ENCODE data around the gene OTX1.
"Not testable (repeated sequence)": the region's sequence is repeated elsewhere in the genome, so short reads cannot be mapped to it uniquely, and the experiment has no call there.

OTX1 gene

DNA sequence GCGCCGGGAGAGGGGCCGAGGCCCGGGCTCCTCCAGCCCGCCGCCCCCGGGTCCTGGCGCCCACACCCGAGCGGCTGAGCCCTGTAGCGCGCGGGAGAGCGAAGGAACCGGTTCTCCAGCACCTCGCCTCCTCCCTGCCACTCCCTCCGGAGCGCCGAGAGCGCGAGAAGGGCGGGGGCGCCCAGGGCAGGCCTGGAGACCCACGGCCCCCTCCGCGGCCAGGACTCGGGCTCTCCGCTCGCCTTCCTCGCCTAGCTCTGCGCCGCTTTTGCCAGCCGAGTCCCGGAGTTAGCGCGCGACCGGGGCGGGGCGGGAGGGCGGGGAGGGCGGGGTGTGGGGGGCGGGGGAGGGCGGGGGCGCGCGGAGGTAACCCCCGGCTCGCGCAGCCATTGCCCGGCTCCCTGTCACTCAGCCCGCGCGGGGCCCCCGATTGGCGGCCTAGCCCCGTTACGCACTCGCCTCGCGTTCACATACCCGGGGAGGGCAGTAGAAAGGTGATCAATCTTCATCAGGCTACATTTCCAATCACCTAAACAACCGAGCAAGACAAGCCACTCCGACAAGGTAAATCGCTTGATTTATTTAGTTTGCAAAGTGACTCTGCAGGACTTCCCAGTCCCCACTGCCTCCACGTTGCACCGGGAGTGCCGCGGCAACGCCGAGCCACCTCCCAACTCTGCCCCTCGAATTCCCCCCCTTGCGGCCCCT, at the start of gene OTX1:
OTX1 (plus strand) TSS at position 497 of the 708 bp plus-strand sequence. CDS start 2,161 bp downstream, outside the sequence.
- DNase-seq, result peak; percentile 61

DNA sequence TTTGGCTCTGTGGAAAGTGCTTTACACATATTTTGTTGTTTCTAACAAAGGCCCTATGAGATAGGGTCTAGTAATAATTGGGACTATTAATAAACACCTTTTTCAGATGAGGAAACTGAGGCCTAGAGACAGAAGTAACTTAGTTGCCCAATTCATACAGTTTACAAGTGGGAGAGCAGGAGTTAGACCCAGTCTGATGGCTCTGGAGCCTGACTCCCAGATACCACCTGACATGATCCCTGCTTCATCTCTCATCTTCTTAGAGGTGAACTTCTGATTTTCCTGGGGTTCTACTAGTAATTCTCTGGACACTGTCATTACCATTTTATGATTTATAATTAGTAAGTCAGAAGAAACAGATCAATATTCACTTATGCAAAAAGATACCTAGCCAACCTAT, 49.1 kb upstream of the OTX1 start:
- DNase-seq, result no peak

- DNase-seq, result no peak
Observed at GRCh38 chr2:63003351-63003750, 47.3 kb upstream of the OTX1 start.

DNA sequence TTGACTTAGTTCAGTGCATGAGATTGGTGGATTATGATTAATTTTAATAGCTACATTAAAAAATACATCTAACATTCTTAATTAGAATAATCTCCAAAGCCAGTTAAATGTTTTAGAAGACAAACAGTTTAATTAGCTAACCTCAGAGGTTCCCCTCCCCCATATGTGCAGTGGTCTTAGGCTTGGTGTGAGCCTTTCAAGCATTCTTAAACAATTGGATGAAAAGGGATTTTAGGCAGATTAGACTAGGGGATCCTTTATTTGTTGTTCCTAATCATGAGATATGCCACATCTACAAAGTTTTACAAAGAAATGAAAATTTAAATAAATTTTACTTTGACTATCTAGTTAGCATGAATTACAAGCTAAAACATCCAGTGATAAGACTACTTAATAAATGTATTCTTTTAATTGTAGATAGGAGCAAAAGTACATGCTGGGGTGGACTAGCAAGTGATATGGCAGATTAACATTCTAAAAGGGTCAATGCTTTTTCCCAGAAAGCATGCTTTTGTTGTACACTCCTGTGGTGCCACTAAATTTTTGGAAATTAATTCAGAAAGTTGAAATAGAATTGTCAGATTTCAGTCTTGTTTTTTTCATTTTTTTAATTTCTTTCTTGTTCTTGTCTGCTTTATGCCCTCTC, 42.7 kb upstream of the OTX1 start:
- DNase-seq, result no peak

DNA sequence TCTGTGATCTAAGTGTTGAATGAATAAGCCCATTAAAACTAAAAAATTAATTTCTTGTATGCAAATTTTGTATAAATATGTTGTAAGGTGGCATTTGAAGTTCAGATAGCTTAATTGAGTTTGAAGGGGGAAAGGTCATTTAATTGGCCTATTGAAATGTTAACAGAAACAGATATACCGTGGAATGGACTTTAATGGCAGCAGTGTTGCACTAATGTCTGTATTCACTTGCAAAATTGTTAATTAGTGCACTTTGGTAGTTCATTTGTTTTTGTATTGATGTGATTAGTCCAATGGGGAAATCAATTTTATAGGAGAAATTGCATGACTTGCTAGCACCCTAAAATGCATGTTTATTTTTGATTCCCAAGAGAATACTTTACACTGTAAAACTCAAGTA, 41.8 kb upstream of the OTX1 start:
- no peak for DNase-seq

DNA sequence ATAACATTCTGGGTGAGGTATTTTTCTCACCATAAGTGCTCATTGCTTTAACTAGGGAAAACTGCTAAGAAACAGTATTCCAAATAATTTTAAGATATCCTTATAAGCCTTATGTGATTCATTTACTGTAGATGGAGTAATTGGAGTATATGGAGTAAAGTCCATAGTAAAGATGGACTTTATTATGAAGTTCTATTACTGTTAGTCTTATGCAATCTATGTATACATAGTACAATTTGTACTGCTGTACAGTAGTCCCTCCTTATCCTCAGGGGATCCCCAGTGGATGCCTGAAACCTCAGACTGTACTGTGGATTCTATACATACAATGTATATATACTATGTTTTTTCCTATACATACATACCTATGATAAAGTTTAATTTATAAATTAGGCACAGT, 41.1 kb upstream of the OTX1 start:
- no peak for DNase-seq

GRCh38 chr2:63012541-63012940, 38.1 kb upstream of the OTX1 start:
- DNase-seq, result no peak

DNA sequence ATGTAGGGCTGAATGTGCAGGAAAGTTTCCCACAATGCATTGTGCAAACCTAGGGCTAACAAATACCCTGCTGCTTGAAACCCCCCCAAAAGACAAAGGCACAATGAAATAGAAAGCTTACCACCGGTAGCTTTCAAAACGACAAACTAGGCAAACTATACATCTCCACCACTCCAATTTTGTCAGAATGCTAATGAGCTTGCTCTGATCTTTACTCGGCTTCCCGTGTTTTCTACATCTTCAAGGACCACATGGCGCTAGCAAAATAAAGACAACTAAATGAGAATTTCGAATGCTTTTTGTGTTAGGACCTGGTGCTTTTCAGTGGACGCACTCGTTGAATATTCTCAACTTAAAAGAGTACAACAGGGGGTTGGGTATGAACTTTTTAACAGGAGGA, 37.2 kb upstream of the OTX1 start:
- no peak for DNase-seq

DNA sequence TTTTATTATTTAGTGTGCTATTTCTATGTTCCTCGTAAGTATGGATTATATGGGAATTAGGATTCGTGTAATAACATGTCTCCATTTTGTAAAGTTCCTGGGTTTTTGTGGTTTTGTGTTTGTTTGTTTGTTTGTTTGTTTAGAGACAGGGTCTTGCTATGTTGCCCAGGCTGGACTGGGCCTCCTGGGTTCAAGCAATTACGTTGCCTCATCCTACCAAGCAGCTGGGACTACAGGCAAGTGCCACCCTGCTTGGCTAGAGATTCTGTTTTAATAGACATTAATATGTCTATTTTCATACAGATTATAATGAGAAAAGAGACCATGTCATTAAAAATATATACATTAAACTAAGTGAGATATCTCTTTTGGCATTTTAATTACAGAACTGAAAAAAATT, 35.2 kb upstream of the OTX1 start:
- no peak for DNase-seq

DNA sequence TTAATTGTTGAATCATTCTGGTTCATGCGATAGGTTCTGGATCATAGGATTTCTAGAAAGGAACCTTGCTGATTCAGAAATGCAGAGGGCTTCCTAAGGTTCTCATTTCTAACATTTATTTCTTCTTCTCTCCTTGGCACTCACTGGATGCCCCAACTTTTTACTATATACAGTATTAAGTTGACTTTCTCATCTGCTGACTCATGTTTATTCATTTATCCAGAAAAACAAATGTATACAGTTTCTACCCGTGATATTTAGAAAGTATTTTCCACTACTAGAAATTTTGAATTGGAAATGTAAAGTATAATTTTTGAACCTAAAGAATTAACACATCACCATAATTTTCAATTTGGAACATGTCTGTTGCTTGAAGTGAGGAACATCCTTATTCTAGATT, 32.2 kb upstream of the OTX1 start:
- no peak for DNase-seq

GRCh38 chr2:63019686-63020085, 30.9 kb upstream of the OTX1 start:
- DNase-seq, result not testable (repeated sequence)

- DNase-seq, result peak; percentile 9
Observed at GRCh38 chr2:63023444-63023843, 27.2 kb upstream of the OTX1 start.

GRCh38 chr2:63027220-63027619, 23.4 kb upstream of the OTX1 start:
- DNase-seq, result no peak

DNA sequence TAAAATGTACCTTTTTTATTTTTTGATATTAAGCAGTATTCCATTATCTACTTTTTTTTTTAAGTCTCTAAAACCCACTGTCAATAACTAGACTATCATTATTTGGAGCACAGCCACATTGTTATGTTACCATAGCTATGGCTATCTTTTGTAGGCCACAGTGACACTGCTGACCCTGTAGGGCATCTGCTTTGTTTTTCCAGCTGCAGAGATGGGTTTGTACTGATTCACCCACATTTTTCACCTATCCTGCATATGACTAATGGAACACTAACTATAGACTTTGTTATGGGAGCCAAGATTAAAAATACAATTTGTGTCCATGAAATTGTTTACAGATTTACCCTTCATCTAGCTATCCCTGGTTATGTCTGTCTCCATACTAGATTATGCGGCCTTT, 21.6 kb upstream of the OTX1 start:
- no peak for DNase-seq

GRCh38 chr2:63034526-63034925, 16.1 kb upstream of the OTX1 start:
- no peak for DNase-seq

GRCh38 chr2:63035169-63035568, 15.5 kb upstream of the OTX1 start:
- DNase-seq, result no peak

DNA sequence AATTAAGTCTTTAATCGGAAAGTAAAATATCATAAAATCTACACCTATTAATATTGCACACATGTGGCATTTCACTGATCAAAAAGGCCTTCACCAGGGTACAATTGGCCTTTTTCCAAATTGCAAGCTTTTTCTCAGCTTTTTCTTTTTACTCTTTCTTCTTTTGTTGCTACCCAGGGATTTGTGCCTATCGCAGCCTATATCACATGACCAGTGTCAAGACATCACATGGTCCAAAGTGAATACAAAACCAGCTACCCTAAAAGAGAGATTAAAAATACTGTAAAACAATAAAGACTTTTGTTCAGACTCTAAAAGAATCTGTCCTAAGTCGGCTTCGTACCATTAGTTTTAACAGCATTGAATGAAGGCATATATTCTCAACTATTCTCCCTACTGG, 15.0 kb upstream of the OTX1 start:
- no peak for DNase-seq

GRCh38 chr2:63038034-63038433, 12.6 kb upstream of the OTX1 start:
- DNase-seq, result no peak

DNA sequence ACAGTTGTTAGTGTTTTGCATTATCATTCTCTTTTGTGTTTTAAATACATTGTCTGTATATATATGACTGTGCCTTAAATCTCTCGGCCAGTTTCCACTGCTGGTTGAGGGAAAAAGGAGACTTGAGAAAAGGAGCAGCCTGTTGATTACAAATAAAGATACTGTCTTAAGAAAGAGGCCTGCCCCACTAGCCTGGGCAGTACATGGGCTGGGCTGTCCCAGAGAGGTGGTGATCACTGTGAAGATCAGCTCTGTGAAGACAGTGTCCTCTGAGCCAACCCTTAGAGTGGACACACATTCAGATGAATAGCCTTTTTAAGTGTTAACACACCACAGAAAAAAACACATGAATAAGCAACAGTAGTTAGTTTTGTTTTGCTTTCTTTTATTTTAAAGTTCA, 10.0 kb upstream of the OTX1 start:
- no peak for DNase-seq

GRCh38 chr2:63041592-63041991, 9.0 kb upstream of the OTX1 start:
- no peak for DNase-seq

DNA sequence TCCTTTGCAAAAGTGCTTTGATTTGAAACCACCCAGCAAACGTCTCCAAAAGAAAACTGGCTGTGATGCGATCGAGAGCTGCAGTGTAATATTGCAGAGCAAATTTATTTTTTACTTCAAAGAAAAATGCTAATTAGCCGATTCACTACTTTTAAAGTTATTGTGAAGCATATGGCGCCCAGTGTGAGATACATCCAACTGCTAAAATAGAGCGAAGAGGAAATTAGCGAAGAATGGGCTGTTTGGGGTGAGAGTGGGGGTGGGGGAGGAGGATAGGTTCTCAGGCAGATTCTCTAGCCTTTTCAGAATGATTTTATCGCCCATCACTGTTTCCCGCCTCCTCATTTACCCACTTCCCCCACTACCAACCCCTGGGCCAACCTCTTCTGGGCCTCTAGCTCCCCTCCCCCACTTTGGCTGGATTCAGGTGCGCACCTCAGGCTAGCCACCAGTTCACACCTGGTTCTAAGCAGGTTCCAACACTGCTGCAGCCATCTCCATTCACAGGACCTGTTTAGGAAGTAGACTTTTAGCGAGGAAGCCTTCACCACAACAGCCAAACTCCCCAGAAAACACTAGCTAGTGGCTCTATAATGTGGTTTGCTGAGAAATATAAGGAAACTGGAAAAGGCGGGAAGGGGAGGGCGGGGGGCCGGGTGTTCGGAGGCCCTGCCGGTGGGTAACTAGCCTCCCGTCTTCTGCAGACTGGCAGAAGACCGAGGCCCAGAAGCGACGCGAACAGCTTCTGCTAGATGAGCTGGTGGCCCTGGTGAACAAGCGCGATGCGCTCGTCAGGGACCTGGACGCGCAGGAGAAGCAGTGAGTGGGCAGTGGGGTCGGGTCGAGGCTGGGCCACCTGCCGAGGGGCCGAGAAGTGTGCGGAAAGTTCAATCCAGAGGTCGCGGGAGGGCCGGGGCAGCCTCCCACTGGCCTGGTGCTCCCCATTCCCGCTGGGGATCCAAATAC, 6.0 kb upstream of the OTX1 start:
- DNase-seq, result no peak

DNA sequence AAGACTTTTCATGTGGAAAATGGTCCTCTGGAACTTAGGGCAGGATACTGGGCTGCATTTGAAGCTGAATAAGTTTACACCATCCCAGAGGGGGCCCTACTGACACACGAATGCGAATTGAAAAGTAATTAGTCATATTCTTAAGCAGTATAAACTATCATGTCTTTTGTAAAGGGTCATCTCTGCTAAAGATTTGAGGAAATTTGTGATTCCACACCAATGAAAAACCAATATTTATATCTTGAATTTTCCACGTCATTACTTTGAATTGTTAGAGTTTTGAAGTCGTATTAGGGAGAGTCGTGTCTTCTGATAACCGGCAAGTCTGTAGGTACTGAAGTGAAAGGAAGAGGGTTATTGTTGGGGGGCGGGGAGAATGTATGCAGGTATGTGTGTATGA, 4.1 kb upstream of the OTX1 start:
- no peak for DNase-seq

- DNase-seq, result no peak
Observed at GRCh38 chr2:63046961-63047320, 3.7 kb upstream of the OTX1 start.
